Caco-2 (cell line): ENCODE results near the gene TACR1. TPM values are rescaled to one million over a fixed set of nuclear protein-coding genes. Genes with fewer than 3 reads are reported as not detected.

Experiments used
- BruUV-seq: library from RNA; stranded (reverse); fragments of 400-500 nt; replicated peaks from 2 replicates; lab custom pipeline; 2021; lab: Mats Ljungman, UMichigan
- CTCF ChIA-PET: fragments of 300-600 bp; sonication (Branson Sonifier 250); formaldehyde crosslinking; loops from one replicate; lab custom pipeline; 2022; ENCODE audit warnings: antibody characterized with exemption; lab: Charles Lee
- POLR2A ChIA-PET: fragments of 300-600 bp; sonication (Branson Sonifier 250); formaldehyde crosslinking; loops from one replicate; lab custom pipeline; 2022; ENCODE audit warnings: antibody characterized with exemption; lab: Charles Lee
- DNase-seq, 2 experiments: peaks; one replicate each; pipeline versions ENCODE4 v3.0.0 to v3.0.0-alpha.2; 2020 to 2022
- H3K27me3 ChIP-seq: replicated peaks from 2 replicates; pipeline ENCODE4 v1.6.0; 2011; ENCODE audit warnings: low read length; ENCODE audit not compliant: control insufficient read depth, insufficient read depth
- H3K36me3 ChIP-seq: 2 replicates; pipeline ENCODE4 v1.5.1; 2011; ENCODE audit warnings: low read length; ENCODE audit not compliant: control insufficient read depth, insufficient read depth
- H3K4me1 ChIP-seq: fragments of 250-450 bp; sonication (Bioruptor Pico); 2 replicates; pipeline ENCODE4 v1.5.1; 2020; ENCODE audit warnings: mild to moderate bottlenecking
- H3K4me3 ChIP-seq: 2 replicates; pipeline ENCODE4 v1.5.1; 2011; ENCODE audit warnings: low read depth, mild to moderate bottlenecking, control low read depth, low read length
- H3K9me3 ChIP-seq: fragments of 250-450 bp; sonication (Bioruptor Pico); 2 replicates; pipeline ENCODE4 v1.5.1; 2020; ENCODE audit warnings: mild to moderate bottlenecking, moderate library complexity
- H3K27ac Mint-ChIP-seq: one replicate; pipeline ENCODE4 v1.8.0; 2022; ENCODE audit warnings: mixed read lengths; ENCODE audit not compliant: unreplicated experiment
- H3K27me3 Mint-ChIP-seq: one replicate; pipeline ENCODE4 v1.8.0; 2022; ENCODE audit warnings: mixed read lengths; ENCODE audit not compliant: insufficient read depth, unreplicated experiment
- H3K36me3 Mint-ChIP-seq: one replicate; pipeline ENCODE4 v1.8.0; 2022; ENCODE audit warnings: mild to moderate bottlenecking, mixed read lengths; ENCODE audit not compliant: insufficient read depth, unreplicated experiment
- H3K4me1 Mint-ChIP-seq: one replicate; pipeline ENCODE4 v1.8.0; 2022; ENCODE audit warnings: low read depth, mixed read lengths; ENCODE audit not compliant: unreplicated experiment
- H3K4me3 Mint-ChIP-seq: one replicate; pipeline ENCODE4 v1.8.0; 2022; ENCODE audit warnings: mild to moderate bottlenecking, moderate library complexity, mixed read lengths; ENCODE audit not compliant: unreplicated experiment
- H3K9me3 Mint-ChIP-seq: one replicate; pipeline ENCODE4 v1.8.0; 2022; ENCODE audit warnings: mixed read lengths; ENCODE audit not compliant: unreplicated experiment
- intact Hi-C: fragments of 100-400 bp; cut with micrococcal nuclease; formaldehyde crosslinking; loops from one replicate; pipeline ENCODE4 v1.10.0; 2022; ENCODE audit not compliant: unreplicated experiment
- total RNA-seq: library from RNA; stranded (reverse); gene quantifications from 2 replicates; pipeline ENCODE4 v1.2.3, GENCODE V29; 2022
- TF ChIP-seq, protein P1 (sequence below), 2 experiments: fragments of 200-600 bp in 1 of 2; IDR thresholded peaks; 1 replicate in 1 of 2; 2 replicates in 1 of 2; pipeline versions ENCODE4 v1.5.1 to v1.8.0; 2011 to 2022; ENCODE audit warnings: antibody characterized with exemption in 1 of 2, control low read depth in 1 of 2, inconsistent platforms in 1 of 2, low read depth in 1 of 2, low read length in 1 of 2, mild to moderate bottlenecking in 1 of 2, moderate library complexity in 1 of 2; ENCODE audit not compliant: insufficient read depth in 1 of 2, severe bottlenecking in 1 of 2, unreplicated experiment in 1 of 2

The TACR1 gene
- total RNA-seq, 1 experiment from 2014 or later, result 0.07 TPM

DNA sequence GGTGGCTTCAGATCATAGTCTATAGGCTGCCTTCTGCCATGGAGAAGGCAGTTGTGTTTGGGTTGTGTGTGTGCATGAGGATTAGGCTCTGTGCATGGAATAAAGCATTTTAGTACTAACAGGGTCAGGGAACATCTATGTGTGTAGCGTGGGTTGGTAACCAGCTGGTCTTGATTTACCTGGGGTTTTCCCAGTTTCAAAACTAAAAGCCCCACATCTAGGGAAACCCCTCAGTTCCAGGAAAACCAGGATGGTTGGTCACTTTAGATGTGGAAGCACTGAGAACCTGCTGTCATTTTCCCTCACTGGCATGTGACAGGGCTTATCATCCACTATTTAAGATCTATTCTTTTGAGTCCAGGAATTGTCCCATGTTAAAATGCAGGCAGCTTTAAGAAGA, 124.6 kb downstream of the TACR1 start:
- Mint-ChIP-seq H3K4me1 (no peaks in the 10 kb centered on the region), H3K9me3 (no peaks in the 10 kb centered on the region), H3K27ac (no peak overlapping the region), H3K36me3 (no peaks in the 10 kb centered on the region), H3K27me3 (no peaks in the 10 kb centered on the region), H3K4me3 (no peak overlapping the region)
- CTCF ChIA-PET, result interaction anchor here (0.6 kb wide), 1 partner anchor 24 kb away, joined by 3 read pairs; no protein-coding TSS in a partner anchor
- TF ChIP-seq, protein P1, sequence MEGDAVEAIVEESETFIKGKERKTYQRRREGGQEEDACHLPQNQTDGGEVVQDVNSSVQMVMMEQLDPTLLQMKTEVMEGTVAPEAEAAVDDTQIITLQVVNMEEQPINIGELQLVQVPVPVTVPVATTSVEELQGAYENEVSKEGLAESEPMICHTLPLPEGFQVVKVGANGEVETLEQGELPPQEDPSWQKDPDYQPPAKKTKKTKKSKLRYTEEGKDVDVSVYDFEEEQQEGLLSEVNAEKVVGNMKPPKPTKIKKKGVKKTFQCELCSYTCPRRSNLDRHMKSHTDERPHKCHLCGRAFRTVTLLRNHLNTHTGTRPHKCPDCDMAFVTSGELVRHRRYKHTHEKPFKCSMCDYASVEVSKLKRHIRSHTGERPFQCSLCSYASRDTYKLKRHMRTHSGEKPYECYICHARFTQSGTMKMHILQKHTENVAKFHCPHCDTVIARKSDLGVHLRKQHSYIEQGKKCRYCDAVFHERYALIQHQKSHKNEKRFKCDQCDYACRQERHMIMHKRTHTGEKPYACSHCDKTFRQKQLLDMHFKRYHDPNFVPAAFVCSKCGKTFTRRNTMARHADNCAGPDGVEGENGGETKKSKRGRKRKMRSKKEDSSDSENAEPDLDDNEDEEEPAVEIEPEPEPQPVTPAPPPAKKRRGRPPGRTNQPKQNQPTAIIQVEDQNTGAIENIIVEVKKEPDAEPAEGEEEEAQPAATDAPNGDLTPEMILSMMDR (IDR thresholded peaks at IDR 0.05; ENCODE audit: insufficient read depth in 1 of 2, low read depth in 1 of 2, low read length in 1 of 2, severe bottlenecking in 1 of 2, unreplicated experiment in 1 of 2), result no peak
- POLR2A ChIA-PET, result no interaction called here
- Histone ChIP-seq H3K9me3 (no peaks in the 10 kb centered on the region), H3K36me3 (no peaks in the 10 kb centered on the region), H3K27me3 (no peaks in the 10 kb centered on the region; the same call in 1 of the 2 replicates), H3K4me3 (no peak overlapping the region), H3K4me1 (no peaks in the 10 kb centered on the region)
- intact Hi-C loops, result no loop called here
- DNase-seq, result no peak
- no TSS peak for BruUV-seq

DNA sequence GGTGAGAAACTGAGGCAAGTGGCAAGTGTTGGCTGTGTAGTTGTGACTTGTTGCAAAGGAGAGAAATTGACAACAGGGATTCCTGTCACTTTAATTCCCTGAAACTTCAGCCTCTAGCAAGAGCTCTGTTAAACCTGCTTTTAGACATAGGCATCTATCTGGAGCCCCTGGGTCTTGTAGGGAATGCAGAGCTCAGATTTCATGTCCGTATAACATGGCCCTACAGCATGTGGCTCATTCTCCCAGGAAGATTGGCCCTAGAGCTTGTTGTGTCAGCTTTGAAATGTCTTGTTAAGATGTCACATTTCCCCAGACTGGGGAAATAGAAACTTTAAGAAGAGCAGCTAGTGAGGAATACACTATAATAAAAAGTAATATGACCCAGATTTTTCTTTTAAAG, 125.1 kb downstream of the TACR1 start:
- Mint-ChIP-seq H3K4me3 (no peak overlapping the region), H3K9me3 (no peaks in the 10 kb centered on the region), H3K4me1 (no peaks in the 10 kb centered on the region), H3K36me3 (no peaks in the 10 kb centered on the region), H3K27me3 (no peaks in the 10 kb centered on the region), H3K27ac (no peak overlapping the region)
- Histone ChIP-seq H3K4me3 (no peak overlapping the region), H3K36me3 (no peaks in the 10 kb centered on the region), H3K9me3 (no peaks in the 10 kb centered on the region), H3K27me3 (no peaks in the 10 kb centered on the region; the same call in 1 of the 2 replicates), H3K4me1 (no peaks in the 10 kb centered on the region)
- no TSS peak for BruUV-seq
- ChIA-PET CTCF (interaction anchor here (0.6 kb wide), 1 partner anchor 24 kb away, joined by 3 read pairs; no protein-coding TSS in a partner anchor), POLR2A (no interaction called here)
- TF ChIP-seq, protein P1 (IDR thresholded peaks at IDR 0.05; ENCODE audit: insufficient read depth in 1 of 2, low read depth in 1 of 2, low read length in 1 of 2, severe bottlenecking in 1 of 2, unreplicated experiment in 1 of 2), result no peak
- intact Hi-C loops, result no loop called here
- no peak for DNase-seq

DNA sequence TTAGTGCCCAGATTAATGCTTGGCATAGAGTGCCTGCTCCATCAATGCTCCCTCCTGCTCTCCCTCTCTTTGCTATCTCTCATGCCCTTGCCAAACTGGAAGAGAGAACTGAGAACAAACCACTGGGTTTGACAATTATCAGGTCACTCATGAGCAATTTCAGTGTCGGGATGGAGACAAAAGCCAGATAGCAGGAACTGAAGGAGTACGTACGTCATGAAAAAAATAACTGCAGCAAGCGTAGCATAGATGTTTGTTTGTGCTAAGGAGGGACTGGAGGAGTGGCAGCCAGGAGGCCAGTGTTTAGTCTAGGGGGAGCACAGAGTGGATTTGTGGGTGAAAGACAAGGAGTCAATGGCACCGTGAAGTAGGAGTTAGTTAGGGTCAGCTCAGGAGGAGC, 127.6 kb downstream of the TACR1 start:
- no peak overlapping the region for H3K4me3 Mint-ChIP-seq
- Histone ChIP-seq H3K4me3 (no peak overlapping the region), H3K4me1 (no peaks in the 10 kb centered on the region), H3K27me3 (no peaks in the 10 kb centered on the region; the same call in 1 of the 2 replicates), H3K36me3 (no peaks in the 10 kb centered on the region), H3K9me3 (no peaks in the 10 kb centered on the region)
- no peak overlapping the region for H3K27ac Mint-ChIP-seq
- BruUV-seq, result no TSS peak
- TF ChIP-seq, protein P1 (IDR thresholded peaks at IDR 0.05; ENCODE audit: insufficient read depth in 1 of 2, low read depth in 1 of 2, low read length in 1 of 2, severe bottlenecking in 1 of 2, unreplicated experiment in 1 of 2), result no peak
- H3K27me3 Mint-ChIP-seq, result no peaks in the 10 kb centered on the region
- H3K4me1 Mint-ChIP-seq, result no peaks in the 10 kb centered on the region
- H3K36me3 Mint-ChIP-seq, result no peaks in the 10 kb centered on the region
- ChIA-PET POLR2A (no interaction called here), CTCF (no interaction called here)
- DNase-seq, result no peak
- no peaks in the 10 kb centered on the region for H3K9me3 Mint-ChIP-seq
- intact Hi-C loops, result no loop called here
